TTC549 (cell line): Measurements from ENCODE around the gene PPL.
"Not testable (repeated sequence)": the region's sequence is repeated elsewhere in the genome, so short reads cannot be mapped to it uniquely, and the experiment has no call there.

Experiments used
- FAIRE-seq: peaks from 2 replicates; lab custom pipeline; 2012; peaks lifted over from hg19 to GRCh38; lab: Jason Lieb, UNC

PPL gene

DNA sequence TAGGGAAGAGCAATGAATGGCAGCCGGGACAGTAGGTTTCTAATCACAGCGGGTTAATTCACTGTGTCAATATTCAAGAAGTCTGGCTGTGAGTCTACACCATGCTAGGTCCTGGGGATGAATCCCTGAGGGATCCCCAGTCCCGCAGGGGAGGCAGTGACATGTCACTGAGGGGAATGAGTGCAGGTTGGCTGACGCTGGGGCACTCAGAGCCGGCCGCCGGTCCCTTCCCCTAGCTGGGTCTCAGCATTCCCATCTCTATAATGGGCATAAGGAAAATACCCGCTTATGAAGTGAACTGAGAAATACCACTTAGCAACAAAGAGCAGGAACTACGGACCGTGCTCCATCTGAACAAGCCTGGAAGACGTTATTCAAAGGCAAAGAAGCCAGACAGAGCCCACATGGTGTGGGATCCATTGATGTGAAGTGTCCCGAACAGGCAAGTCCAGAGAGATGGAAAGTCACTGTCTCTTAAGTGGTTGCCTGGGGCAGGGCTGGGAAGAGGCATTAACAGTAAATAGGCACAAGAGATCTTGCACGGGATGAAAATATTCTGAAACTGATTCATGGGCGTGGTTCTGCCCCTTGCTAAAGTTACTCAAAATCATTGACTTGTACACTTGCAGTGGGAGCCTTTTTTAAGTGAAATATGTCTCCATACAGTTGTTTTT lies 31.9 kb downstream of the PPL start:
- FAIRE-seq: no peak

GRCh38 chr16:4904108-4904941 lies 32.6 kb downstream of the PPL start:
- FAIRE-seq: no peak

- no peak for FAIRE-seq
These were observed 34.9 kb downstream of the PPL start for GRCh38 chr16:4902038-4902437.

- FAIRE-seq: no peak
These were observed 36.2 kb downstream of the PPL start for GRCh38 chr16:4900750-4901149.

- no peak for FAIRE-seq
These were observed 36.9 kb downstream of the PPL start for GRCh38 chr16:4900036-4900435.

GRCh38 chr16:4899474-4899846 lies 37.5 kb downstream of the PPL start:
- FAIRE-seq: no peak

- no peak for FAIRE-seq
These were observed 38.0 kb downstream of the PPL start for GRCh38 chr16:4898811-4899473.

DNA sequence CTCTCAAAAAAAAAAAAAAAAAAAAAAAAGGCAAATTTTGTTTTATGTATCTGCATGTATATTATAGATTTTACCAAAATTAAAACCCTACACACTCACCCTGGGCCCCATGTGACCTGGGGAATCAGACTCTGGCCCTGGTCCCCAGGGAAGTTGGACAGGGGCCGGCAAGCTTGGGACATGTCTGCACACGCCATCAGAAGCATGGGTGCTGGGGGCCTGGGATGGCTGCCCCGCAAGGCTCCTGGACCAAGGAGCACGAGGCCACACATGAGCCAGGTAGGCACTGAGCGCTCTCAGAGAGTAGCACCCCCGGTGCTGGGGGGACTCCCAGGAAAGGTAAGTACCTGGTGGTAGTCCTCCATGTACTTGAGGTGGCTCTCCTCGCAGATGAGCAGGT lies 39.6 kb downstream of the PPL start:
- no peak for FAIRE-seq

DNA sequence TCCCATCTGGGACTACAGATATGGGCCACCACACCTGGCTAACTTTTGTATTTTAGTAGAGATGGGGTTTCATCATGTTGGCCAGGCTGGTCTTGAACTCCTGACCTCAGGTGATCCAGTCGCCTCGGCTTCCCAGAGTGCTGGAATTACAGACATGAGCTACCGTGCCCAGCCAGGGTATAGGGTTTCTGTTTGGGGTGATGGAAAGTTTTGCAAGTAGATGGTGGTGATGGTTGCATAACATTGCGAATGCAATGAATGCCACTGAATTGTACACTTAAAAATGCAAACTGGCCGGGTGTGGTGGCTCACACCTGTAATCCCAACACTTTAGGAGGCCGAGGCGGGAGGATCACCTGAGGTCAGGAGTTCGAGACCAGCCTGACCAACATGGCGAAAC lies 40.2 kb downstream of the PPL start:
- FAIRE-seq: not testable (repeated sequence)

DNA sequence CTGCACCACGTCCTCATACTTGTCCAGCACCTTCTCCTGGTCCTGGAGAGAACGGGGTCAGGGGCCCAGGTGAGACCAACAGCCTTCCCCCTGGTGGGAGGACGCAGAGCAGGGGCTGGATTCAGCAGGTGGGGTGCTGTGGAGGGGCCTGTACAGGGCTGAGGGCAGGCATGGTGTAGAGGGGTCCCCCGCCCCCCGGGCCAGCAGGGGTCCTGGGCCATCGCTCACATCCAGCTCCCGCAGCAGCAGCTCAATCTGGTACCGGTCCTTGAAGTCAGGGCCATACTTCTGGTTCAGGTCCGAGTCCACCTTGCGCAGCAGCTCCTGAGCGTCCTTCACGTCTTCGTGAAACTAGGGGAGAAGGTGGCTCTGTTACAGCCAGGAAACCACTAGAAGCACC lies 41.6 kb downstream of the PPL start:
- FAIRE-seq: no peak

GRCh38 chr16:4894276-4895150 lies 42.4 kb downstream of the PPL start:
- no peak for FAIRE-seq

DNA sequence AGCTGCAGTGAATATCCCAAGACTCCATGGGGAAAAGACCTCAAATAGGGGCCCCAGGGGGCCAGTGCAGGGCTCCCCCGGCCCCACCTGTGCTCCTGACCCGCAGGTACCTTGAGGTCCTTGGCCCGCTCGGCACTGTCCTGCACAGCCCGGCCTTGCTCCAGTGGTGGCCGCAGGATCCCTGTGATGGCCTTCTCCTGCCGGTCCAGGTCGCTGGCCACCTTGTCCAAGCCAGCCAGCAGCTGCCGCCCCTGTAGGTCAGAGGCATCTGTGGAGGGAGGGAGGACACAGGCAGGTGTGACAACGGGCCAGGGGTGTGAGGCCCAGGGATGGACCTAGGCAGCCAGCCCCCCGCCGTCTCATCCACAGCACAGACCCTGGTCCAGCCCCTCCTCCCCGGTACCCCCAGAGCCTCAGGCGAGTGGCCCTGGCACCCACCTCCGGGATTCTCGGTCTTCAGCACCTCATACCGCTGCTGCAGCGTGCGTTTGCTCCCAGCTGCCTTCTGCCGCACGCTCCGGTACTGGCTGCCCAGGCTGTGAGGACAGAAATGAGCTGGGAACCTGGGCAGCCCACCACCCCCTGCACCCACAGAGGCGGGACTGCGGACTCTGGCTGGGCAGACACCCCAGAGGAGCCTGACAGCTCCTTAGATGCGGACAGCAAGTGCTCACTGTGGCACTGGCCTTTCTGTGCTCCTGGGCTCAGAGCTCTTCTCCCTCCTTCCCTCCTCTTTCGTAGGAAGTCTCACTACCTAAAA lies 43.7 kb downstream of the PPL start:
- no peak for FAIRE-seq

DNA sequence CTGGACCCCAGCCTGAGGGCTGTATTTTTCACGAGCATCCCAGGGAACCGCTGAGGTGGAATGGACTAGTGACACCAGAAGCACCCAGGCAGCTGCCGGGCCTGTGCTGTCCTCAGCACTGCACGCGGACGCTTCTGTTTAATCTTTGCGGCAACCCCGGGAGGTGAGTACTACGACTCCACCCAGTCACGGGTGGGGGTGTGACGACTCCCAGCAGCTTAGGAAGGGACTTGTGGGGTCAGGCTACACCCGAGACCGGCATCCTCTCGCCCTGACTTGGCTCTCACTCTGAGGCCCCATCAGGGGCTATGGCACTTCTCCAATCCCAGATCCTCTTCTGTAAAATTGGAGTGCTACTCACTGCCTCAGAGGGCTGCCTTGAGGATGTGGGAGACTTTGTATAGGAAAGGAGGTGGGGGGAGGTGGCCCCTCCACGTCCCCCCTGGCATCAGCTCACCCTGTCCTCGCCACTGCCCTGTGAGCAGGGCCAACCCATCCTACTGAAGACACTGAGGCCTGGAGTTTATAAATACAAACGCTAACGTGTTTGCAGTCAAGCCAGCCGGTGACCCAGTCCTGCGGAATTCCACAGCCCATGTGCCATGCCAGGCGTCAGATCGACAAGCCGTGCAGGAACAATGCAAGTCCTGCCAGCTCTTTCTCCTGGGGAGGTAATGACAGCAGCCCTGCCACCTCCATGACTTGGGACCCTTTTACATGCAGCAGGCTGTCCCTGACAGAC lies 44.4 kb downstream of the PPL start:
- FAIRE-seq: no peak

DNA sequence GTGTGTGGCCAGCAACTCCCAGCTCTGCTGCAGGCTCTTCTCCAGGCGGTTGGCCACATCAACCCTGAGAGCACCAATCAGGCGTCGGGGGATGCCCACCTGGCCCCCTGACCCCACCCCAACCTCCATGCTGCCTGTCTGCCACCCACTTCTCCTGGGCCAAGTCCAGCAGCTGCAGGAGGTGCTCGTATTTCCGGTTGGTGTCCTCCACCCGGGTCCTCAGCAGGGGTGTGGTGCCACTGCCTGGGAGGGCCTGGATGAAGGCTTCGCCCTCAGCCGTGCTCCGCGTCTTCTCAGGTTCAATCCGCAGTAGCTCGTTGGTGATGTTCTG lies 45.1 kb downstream of the PPL start:
- no peak for FAIRE-seq

GRCh38 chr16:4891097-4891885 lies 45.7 kb downstream of the PPL start:
- FAIRE-seq: no peak

GRCh38 chr16:4890686-4891085 lies 46.3 kb downstream of the PPL start:
- FAIRE-seq: no peak

GRCh38 chr16:4890026-4890425 lies 46.9 kb downstream of the PPL start:
- no peak for FAIRE-seq

DNA sequence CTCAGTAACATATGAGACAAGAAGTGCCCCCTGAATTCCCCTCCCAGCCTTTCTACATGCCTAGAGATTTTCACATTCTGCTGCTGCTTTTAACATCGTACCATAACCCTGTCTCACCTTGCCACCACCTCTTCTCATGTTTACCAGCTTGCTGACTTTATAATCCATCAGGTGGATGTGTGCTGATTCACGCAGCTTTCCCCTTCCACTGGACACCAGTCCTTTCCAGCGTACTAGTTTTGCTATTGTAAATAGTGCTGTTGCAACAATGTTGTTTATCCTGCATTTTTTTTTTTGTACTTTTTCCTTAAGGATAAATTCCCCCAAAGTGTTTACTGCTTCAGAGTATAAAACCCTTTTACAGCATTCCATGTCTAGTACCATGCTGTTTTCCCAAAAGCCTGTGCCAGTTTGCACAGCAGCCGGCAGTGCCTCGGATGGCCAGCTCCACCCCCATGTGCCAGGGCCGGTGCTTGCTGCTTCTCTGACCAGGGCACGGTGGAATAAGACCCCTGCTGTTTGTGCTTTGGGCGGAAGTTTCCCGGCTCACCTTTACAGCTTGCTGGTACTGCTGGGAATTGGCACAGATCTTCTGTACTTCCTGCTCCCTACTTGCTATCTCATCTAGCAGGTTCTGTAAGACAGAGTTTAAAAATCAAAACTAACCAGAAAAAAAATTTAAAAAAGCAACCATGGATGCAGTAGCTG lies 48.4 kb downstream of the PPL start:
- no peak for FAIRE-seq

DNA sequence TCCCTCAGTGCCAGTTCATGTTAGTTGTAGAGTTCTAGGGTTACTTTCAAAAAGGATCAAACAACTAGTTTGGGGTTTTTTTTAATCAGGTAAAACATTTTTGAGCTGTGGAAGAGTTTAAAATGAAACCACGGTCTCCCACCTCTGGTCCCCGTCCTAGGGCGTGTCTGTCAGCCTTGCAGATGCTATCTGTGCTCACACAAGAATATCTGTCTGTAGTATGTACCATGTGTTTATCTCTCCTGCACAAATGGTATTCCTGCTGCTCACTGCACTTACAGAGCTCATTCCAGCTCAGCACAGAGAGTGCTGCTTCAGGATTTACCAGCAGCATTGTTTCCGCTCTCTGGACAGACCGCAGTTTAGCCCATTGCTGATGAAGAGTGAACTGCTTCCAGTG lies 50.8 kb downstream of the PPL start:
- no peak for FAIRE-seq
